GM12801 (cell line): ENCODE results near the gene DHODH.

ENCODE experiments used
- CTCF ChIP-seq: IDR thresholded peaks from one replicate; pipeline ENCODE4 v1.5.1; 2011; ENCODE audit warnings: control low read depth; ENCODE audit not compliant: insufficient read length; ENCODE audit errors: extremely low read depth

DHODH gene

GRCh38 chr16:72008424-72009216, at the start of gene DHODH:
DHODH (plus strand) TSS chr16:72008744; CDS start chr16:72008765, 21 bp downstream.
- no peak for TF ChIP-seq CTCF

GRCh38 chr16:71961066-71962039, 47.2 kb upstream of the DHODH start:
- TF ChIP-seq CTCF, result no peak

GRCh38 chr16:71963125-71963875, 45.2 kb upstream of the DHODH start:
- TF ChIP-seq CTCF, result no peak

- no peak for TF ChIP-seq CTCF
Measured at GRCh38 chr16:71965223-71965622, 43.3 kb upstream of the DHODH start.

GRCh38 chr16:71966932-71967331, 41.6 kb upstream of the DHODH start:
- TF ChIP-seq CTCF, result no peak

GRCh38 chr16:71969353-71969752, 39.2 kb upstream of the DHODH start:
- no peak for TF ChIP-seq CTCF

- no peak for TF ChIP-seq CTCF
Measured at GRCh38 chr16:71971571-71971970, 37.0 kb upstream of the DHODH start.
